Measurements from ENCODE around the gene CD4.

DNA sequence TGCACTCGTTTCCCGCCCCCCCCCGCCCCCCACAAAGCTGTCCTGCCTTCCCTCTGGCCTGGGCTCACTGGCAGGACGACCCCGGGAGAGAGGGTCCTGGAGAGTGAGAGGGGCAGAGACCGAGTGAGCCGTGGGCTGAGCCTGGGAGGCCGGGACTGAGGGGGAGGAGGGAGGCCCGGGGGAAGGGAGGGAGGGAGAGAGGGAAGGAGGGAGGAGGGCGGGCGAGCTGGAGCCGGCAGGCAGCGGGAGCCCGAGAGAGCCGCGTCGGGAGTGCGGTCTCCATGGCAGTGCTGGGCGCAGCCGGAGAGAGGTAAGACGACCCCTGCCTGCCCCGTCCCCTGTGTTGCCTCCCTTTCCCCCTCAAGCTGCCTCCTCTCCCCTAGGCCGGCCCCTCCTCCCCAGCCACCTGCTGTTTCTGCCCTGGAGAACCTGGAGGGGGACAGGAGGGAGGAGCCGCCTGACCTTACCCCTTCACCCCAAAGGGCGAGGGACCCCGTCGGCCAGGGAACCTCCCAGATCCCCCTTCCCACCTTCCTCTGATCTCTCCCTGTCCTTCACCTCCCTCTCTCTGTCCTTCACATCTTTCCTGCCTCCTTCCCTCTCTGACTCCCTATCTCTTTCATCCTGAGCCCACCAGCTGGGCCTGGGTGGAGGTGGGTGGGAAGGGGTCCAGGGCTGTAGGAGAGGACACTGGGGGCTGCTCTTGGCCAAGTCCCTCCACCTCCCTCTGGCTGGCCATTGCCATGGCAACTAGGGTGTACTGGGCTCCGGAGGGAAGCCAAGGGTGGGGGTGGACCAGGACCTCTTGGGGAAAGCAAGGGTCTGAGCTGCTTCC is 32.5 kb downstream of the CD4 start, which contains the start of gene GPR162:
- TF ChIP-seq, protein P1, sequence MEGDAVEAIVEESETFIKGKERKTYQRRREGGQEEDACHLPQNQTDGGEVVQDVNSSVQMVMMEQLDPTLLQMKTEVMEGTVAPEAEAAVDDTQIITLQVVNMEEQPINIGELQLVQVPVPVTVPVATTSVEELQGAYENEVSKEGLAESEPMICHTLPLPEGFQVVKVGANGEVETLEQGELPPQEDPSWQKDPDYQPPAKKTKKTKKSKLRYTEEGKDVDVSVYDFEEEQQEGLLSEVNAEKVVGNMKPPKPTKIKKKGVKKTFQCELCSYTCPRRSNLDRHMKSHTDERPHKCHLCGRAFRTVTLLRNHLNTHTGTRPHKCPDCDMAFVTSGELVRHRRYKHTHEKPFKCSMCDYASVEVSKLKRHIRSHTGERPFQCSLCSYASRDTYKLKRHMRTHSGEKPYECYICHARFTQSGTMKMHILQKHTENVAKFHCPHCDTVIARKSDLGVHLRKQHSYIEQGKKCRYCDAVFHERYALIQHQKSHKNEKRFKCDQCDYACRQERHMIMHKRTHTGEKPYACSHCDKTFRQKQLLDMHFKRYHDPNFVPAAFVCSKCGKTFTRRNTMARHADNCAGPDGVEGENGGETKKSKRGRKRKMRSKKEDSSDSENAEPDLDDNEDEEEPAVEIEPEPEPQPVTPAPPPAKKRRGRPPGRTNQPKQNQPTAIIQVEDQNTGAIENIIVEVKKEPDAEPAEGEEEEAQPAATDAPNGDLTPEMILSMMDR (IDR thresholded peaks at IDR 0.05; ENCODE audit: insufficient read depth, low read length, poor library complexity, severe bottlenecking) = no peak
- no peak for TF ChIP-seq EZH2phosphoT487 (conservative IDR thresholded peaks at IDR 0.05; ENCODE audit: low read length)
